ENCODE results near the gene MAP3K6.

Gene MAP3K6

DNA sequence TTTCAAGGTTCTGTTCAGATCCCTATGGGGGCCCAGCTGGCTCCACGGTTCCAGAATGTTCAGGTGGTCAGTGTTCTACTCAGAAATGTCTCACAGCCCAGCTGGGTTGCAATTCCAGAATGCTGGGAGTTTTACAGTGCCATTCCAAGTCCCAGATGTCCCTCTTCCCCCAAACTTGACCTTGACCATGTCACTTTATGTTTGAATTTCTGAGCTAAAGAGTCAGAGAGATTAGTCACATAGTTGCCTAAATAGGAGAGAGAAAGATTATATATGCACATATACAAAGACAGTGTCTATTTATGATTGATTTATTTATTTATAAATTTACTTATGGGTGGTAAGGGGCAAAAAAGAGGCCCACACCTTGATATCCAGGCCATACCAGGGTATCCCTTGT lies 28.2 kb upstream of the MAP3K6 start:
- DNase-seq: no peak
- no peaks in the 10 kb centered on the region for H3K36me3 ChIP-seq
- H3K4me3 ChIP-seq (ENCODE audit: low read depth, low read length): no peak overlapping the region
- H3K27ac ChIP-seq: no peak overlapping the region
- no peaks in the 10 kb centered on the region for H3K9me3 ChIP-seq (ENCODE audit: severe bottlenecking)
- TF ChIP-seq, protein P1, sequence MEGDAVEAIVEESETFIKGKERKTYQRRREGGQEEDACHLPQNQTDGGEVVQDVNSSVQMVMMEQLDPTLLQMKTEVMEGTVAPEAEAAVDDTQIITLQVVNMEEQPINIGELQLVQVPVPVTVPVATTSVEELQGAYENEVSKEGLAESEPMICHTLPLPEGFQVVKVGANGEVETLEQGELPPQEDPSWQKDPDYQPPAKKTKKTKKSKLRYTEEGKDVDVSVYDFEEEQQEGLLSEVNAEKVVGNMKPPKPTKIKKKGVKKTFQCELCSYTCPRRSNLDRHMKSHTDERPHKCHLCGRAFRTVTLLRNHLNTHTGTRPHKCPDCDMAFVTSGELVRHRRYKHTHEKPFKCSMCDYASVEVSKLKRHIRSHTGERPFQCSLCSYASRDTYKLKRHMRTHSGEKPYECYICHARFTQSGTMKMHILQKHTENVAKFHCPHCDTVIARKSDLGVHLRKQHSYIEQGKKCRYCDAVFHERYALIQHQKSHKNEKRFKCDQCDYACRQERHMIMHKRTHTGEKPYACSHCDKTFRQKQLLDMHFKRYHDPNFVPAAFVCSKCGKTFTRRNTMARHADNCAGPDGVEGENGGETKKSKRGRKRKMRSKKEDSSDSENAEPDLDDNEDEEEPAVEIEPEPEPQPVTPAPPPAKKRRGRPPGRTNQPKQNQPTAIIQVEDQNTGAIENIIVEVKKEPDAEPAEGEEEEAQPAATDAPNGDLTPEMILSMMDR (IDR thresholded peaks at IDR 0.05; ENCODE audit: low read depth, low read length): no peak
- H3K27me3 ChIP-seq (ENCODE audit: insufficient read depth, low read depth, severe bottlenecking): no peaks in the 10 kb centered on the region

DNA sequence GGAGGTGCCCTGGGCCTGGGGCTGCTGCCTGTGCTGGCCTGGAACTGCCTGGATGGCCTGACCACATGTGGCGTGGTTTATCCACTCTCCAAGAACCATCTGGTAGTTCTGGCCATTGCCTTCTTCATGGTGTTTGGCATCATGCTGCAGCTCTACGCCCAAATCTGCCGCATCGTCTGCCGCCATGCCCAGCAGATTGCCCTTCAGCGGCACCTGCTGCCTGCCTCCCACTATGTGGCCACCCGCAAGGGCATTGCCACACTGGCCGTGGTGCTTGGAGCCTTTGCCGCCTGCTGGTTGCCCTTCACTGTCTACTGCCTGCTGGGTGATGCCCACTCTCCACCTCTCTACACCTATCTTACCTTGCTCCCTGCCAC lies 27.5 kb upstream of the MAP3K6 start:
- H3K9me3 ChIP-seq (ENCODE audit: severe bottlenecking): no peaks in the 10 kb centered on the region
- TF ChIP-seq, protein P1 (IDR thresholded peaks at IDR 0.05; ENCODE audit: low read depth, low read length): no peak
- DNase-seq: no peak
- no peak overlapping the region for H3K27ac ChIP-seq
- no peaks in the 10 kb centered on the region for H3K27me3 ChIP-seq (ENCODE audit: insufficient read depth, low read depth, severe bottlenecking)
- H3K4me3 ChIP-seq (ENCODE audit: low read depth, low read length): no peak overlapping the region
- H3K36me3 ChIP-seq: no peaks in the 10 kb centered on the region

DNA sequence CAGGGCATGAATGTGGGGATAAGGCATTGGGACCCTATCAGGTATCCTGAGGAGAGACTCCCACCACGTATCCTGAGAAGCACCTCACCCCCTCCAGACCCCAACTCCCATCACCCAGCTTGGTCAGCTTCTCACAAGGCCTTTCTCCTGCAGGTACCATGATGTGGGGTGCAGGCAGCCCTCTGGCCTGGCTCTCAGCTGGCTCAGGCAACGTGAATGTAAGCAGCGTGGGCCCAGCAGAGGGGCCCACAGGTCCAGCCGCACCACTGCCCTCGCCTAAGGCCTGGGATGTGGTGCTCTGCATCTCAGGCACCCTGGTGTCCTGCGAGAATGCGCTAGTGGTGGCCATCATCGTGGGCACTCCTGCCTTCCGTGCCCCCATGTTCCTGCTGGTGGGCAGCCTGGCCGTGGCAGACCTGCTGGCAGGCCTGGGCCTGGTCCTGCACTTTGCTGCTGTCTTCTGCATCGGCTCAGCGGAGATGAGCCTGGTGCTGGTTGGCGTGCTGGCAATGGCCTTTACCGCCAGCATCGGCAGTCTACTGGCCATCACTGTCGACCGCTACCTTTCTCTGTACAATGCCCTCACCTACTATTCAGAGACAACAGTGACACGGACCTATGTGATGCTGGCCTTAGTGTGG lies 27.0 kb upstream of the MAP3K6 start:
- H3K27ac ChIP-seq: no peak overlapping the region
- H3K4me3 ChIP-seq (ENCODE audit: low read depth, low read length): no peak overlapping the region
- H3K9me3 ChIP-seq (ENCODE audit: severe bottlenecking): no peaks in the 10 kb centered on the region
- TF ChIP-seq, protein P1 (IDR thresholded peaks at IDR 0.05; ENCODE audit: low read depth, low read length): no peak
- DNase-seq: no peak
- no peaks in the 10 kb centered on the region for H3K36me3 ChIP-seq
- H3K27me3 ChIP-seq (ENCODE audit: insufficient read depth, low read depth, severe bottlenecking): no peaks in the 10 kb centered on the region

DNA sequence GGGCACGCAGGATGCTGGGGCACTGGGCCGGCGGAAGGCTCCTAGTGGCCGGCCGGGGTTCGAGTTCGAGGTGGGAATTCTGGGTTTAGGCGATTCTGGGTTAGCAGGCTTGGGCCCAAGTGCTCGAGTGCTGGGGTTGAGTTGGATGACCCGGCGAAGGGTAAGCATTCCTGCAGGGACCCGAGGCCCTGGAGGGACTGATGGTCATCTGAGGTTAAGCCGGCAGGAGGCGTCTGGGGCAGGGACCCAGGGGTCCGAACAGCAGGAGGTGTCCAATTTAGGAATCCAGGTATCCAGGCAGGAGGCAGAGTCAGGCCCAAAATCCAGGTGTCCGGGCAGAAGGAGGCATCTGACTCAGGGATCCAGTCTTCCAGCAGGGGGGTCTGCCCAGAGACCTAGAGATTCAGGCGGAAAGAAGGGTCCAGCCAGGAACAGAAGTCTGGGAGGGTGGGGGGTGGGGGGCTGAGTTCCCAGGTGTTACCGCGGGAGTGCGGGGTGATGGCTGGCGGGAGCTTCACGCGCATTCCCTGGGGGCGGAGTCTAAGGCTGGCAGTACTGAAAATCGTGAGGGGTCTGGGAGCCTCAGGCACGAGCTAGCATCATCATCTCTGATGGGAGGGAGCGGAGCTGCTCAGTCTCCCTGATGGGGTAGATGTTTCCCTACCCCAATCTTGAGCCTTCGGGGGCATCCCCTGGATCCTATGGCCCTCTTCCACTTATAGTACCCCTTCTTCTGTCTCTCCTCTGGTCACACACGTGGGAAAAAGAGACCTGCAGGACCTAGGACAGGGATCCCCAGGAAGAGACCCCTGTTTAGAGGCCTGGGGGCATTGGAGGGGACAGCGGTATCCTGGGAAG lies 26.2 kb upstream of the MAP3K6 start:
- Histone ChIP-seq H3K9me3 (ENCODE audit: severe bottlenecking) (no peaks in the 10 kb centered on the region), H3K36me3 (no peaks in the 10 kb centered on the region), H3K4me3 (ENCODE audit: low read depth, low read length) (peak overlapping the region; percentile 67), H3K27me3 (ENCODE audit: insufficient read depth, low read depth, severe bottlenecking) (no peaks in the 10 kb centered on the region), H3K27ac (peak overlapping the region; percentile 56)
- TF ChIP-seq, protein P1 (IDR thresholded peaks at IDR 0.05; ENCODE audit: low read depth, low read length): peak; percentile 40; the same call in 1 of the 2 replicates
- DNase-seq: peak; percentile 36

DNA sequence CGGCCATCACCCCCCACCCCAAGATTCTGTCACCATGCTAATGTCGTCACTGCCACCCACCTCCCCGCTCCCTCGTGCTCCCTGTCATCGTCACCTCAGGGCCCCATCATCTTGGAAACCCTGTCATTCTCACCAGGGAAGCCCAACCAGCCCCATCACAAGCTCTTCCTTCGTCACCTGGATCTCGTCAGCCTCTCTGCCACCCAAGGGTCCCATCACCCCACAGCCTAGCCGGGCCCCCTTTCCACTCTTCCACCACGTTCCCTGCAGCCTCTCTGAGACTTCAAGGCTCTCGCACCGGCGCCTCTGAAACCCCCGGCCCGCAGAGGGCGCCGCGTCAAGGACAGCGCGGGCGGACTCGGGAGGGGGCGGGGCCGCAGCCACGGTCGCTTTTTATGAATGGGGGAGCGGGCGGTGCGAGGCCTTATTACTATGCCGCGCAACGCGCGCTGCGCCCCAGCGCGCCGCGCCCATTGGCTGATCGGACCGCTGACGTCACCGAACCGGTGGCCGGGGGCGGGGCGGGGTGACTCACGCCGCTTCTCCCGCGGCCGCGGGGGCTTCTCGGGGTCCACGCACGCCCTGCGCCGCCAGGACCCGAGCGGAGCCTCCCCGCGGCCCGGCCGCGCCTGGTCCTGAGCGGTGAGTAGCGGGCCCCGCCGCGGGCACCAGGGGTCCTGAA lies 25.5 kb upstream of the MAP3K6 start, which contains the start of gene GPR3:
GPR3 (plus strand) TSS at position 527 of the 682 bp plus-strand sequence. CDS start 1,177 bp downstream, outside the sequence.
- TF ChIP-seq, protein P1 (IDR thresholded peaks at IDR 0.05; ENCODE audit: low read depth, low read length): peak; percentile 63
- Histone ChIP-seq H3K4me3 (ENCODE audit: low read depth, low read length) (peak within 1 kb of the TSS; percentile 67), H3K27me3 (ENCODE audit: insufficient read depth, low read depth, severe bottlenecking) (no peaks in the 10 kb centered on the region), H3K36me3 (no peaks in the 10 kb centered on the region), H3K9me3 (ENCODE audit: severe bottlenecking) (no peaks in the 10 kb centered on the region), H3K27ac (peak within 1 kb of the TSS; percentile 56)
- peak; percentile 94 for DNase-seq
